SH-SY5Y (cell line): ENCODE results near the gene OLFML1.

Source experiments
- GATA2 ChIP-seq: IDR thresholded peaks from 2 replicates; pipeline ENCODE4 v1.6.1; 2011; ENCODE audit warnings: mild to moderate bottlenecking, low read depth, low read length
- GATA3 ChIP-seq: IDR thresholded peaks from 2 replicates; pipeline ENCODE4 v1.6.1; 2011; ENCODE audit warnings: low read depth, mild to moderate bottlenecking, low read length, moderate library complexity

- no peak for TF ChIP-seq GATA3
- no peak for TF ChIP-seq GATA2
Measured at GRCh38 chr11:7501894-7502293, 16.6 kb downstream of the OLFML1 start.
